KOPT-K1 (cell line): ENCODE data around the gene JAK2.
"Not testable (repeated sequence)": the region's sequence is repeated elsewhere in the genome, so short reads cannot be mapped to it uniquely, and the experiment has no call there.

Experiments
- H3K27ac ChIP-seq: fragments of 200-600 bp; sonication (generic); 2 replicates; pipeline ENCODE4 v1.5.1; 2016; ENCODE audit warnings: antibody characterized with exemption, mild to moderate bottlenecking, low read depth, low read length; ENCODE audit not compliant: poor library complexity, severe bottlenecking
- H3K36me3 ChIP-seq: fragments of 200-600 bp; sonication (generic); 2 replicates; pipeline ENCODE4 v1.5.1; 2017; ENCODE audit warnings: antibody characterized with exemption, mild to moderate bottlenecking, low read length, moderate library complexity; ENCODE audit not compliant: insufficient read depth
- H3K9me3 ChIP-seq: fragments of 200-600 bp; sonication (generic); 2 replicates; pipeline ENCODE4 v1.5.1; 2017; ENCODE audit warnings: antibody characterized with exemption, low read length, mild to moderate bottlenecking; ENCODE audit not compliant: insufficient read depth, poor library complexity, severe bottlenecking

The JAK2 gene

GRCh38 chr9:4992872-4993271 is 7.8 kb downstream of the JAK2 start:
- Histone ChIP-seq H3K27ac (no peak overlapping the region), H3K9me3 (peaks cover 15% of the 10 kb centered on the region), H3K36me3 (peaks cover 18% of the 10 kb centered on the region)

DNA sequence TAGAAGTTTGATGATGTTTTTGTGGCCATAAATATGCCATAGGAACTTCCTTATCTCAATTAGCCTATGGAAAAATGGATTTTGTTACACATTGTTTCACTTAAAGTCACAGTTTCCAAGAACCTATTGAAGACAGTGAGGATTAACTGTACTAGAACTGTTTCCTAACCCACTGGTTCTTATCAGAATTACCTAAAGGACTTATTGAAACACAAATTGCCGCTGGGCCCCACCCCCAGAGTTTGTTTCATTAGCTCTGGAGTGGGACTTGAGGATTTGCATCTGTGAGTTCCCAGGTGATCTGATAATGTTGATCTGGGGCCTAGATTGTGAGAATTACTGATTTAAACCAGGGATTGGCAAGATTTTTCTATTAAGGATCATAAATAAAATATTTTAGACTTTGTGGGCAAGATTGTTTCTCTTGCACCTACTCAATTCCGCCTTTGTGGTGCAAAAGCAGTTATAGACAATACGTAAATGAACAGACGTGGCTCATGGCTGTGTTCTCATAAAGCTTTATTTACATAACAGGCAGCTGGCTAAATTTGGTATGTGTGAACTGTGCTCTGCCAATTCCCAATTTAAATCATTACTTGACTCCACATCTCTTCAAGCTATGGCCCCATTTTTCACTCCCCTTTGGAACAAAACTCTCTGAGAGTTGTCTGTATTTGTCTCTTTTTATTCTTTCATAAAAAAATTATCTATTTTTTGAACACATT is 9.3 kb downstream of the JAK2 start:
- H3K9me3 ChIP-seq = peaks cover 15% of the 10 kb centered on the region
- peaks cover 18% of the 10 kb centered on the region for H3K36me3 ChIP-seq
- H3K27ac ChIP-seq = no peak overlapping the region

DNA sequence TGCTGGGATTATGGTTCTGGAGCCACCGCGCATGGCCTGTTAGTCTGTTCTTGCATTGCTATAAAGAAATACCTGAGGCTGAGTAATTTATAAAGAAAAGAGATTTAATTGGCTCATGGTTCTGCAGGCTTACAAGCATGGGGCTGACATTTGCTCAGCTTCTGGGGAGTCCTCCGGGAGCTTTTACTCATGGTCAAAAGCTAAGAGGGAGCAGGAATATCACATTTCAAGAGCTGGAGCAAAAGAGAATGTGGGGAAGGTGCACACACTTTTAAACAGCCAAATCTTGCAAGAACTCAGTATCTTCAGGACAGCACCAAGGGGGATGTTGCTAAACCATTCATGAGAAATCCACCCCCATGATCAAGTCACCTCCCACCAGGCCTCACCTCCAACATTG is 12.1 kb downstream of the JAK2 start:
- peaks cover 10% of the 10 kb centered on the region for H3K9me3 ChIP-seq
- H3K27ac ChIP-seq = no peak overlapping the region
- H3K36me3 ChIP-seq = peaks cover 13% of the 10 kb centered on the region

DNA sequence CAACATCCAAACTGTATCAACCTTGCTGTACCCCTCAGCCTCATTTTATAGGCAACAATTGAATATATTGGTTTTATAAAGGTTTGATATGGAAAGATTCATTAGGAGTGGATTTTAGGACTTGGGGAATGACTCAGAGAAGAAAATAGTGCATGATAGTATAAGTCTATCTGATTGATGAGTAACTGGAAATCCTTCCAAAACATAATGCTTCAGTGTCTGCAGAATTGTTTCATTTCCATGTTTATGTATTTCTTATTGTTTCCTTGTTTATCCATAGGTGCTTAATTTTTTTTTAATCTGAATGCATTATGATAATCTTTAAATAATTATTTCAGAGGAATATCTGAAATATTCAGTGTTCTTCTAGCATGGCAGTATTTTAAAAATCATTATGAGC is 12.6 kb downstream of the JAK2 start:
- no peak overlapping the region for H3K27ac ChIP-seq

DNA sequence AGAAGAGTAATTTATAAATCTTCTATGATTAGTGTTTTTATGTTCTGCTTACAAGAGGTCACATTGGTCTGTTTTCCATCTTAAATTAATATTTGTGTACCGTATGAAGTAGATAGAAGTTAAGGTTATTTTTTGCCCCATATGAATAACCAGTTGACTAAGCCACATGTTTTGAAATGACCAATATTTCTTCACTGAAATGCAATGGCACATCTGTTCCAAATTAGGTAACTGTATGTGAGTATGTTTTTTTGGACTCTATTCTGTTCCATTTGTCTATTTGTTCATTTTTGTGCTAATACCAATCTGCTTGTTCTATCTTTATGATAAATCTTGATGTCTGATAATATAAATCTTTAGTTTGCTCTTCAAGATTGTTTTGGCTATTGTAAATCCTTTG is 17.7 kb downstream of the JAK2 start:
- H3K27ac ChIP-seq = no peak overlapping the region
- no peaks in the 10 kb centered on the region for H3K36me3 ChIP-seq
- peaks cover 26% of the 10 kb centered on the region for H3K9me3 ChIP-seq

More for the DNA sequence above, 12.6 kb downstream of the JAK2 start:
- H3K36me3 ChIP-seq = peaks cover 9% of the 10 kb centered on the region
- peaks cover 6% of the 10 kb centered on the region for H3K9me3 ChIP-seq

DNA sequence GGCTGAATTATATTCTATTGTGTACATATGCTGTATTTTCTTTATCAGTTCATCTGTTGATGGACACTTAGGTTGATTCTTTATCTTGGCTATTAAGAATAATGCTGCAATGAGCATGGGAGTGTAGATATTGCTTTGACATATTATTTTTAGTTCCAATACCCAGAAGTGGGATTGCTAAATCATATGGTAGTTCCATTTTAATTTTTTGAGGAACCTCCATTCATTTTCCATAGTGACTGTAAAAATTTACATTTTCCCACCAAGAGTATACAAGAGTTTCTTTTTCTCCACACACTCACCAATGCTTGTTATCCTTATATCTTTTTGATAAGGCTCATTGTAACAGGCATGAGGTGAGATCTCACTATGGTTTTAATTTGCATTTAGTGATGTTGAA is 19.4 kb downstream of the JAK2 start:
- Histone ChIP-seq H3K9me3 (peaks cover 26% of the 10 kb centered on the region), H3K27ac (no peak overlapping the region)

DNA sequence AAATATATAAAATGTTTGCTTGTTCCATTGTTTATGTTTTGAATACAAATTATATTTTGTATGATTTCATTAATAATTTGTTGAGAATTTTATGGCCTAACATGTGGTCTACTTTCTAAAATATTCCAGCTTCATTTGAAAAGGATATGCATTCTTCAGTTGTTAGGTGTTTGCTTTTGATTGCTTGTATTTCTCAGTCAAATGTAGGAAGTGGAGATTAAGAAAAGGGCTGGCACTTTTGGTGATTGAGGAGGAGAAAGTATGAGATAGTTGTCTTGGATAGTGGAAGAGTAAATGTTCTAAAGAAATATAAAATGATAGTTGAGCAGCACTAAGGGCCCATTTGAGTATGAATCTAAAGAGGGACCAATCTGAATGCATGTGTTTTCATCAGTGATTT is 23.1 kb downstream of the JAK2 start:
- Histone ChIP-seq H3K36me3 (no peaks in the 10 kb centered on the region), H3K9me3 (peaks cover 21% of the 10 kb centered on the region), H3K27ac (no peak overlapping the region)

More for the DNA sequence above, 19.4 kb downstream of the JAK2 start:
- H3K36me3 ChIP-seq = no peaks in the 10 kb centered on the region

DNA sequence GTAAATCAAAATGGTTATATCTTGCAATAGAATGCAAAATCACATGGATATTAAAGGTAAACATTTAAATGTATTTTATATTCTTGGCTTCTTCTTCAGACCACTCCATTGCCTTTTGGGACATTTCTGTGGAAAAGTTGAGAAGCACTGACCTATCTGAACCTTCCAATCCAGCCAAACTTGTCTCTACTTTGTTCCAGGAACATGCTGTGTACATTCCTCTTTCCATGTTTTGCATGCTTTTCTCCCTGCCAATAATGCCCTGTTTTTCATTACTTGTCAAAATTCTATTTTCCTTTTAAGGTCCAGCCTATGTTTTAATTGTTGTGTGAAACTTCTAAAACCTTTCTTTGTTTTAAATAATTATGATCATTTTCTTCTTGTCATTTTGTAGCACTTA is 28.3 kb downstream of the JAK2 start:
- Histone ChIP-seq H3K9me3 (peaks cover 14% of the 10 kb centered on the region), H3K36me3 (no peaks in the 10 kb centered on the region), H3K27ac (no peak overlapping the region)

DNA sequence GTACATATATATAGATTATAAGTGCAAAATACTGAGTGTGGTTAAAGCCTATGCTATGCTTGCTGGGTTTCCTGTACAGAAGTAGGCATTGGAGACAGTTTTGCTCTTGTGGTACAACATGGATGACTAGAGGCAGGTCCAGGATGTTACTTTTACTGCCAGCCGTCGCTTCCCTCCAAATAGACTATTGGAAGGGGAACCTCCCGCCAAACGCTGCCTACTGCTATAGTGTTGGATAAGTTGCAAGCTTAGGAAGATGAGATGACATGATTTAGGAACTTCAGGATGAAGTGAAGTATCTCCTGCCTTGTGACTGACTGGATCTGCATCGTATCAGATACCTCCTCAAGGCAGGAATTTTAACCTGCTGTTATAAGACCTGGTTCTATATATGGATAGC is 30.9 kb downstream of the JAK2 start:
- Histone ChIP-seq H3K36me3 (no peaks in the 10 kb centered on the region), H3K9me3 (peaks cover 35% of the 10 kb centered on the region), H3K27ac (no peak overlapping the region)

DNA sequence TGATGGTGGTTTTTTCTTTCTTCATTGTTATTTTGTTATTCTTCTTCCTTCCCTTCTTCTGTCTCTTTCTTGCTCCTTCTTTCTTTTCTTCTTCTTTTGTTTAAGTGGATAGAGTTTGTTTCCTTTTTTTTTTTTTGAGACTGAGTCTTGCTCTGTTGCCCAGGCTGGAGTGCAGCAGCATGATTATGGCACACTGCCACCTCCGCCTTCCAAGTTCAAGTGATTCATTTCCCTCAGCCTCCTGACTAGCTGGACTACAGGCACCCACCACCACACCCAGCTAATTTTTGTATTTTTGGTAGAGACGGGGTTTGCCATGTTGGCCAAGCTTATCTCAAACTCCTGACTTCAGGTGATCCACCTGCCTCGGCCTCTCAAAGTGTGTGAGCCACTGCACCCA is 40.3 kb downstream of the JAK2 start:
- Histone ChIP-seq H3K27ac (no peak overlapping the region), H3K36me3 (peaks cover 44% of the 10 kb centered on the region), H3K9me3 (peaks cover 11% of the 10 kb centered on the region)

- H3K27ac ChIP-seq, H3K9me3 ChIP-seq: not testable (repeated sequence)
- H3K36me3 ChIP-seq = peaks cover 21% of the 10 kb centered on the region
Measured at GRCh38 chr9:5031941-5032340, 46.9 kb downstream of the JAK2 start.

DNA sequence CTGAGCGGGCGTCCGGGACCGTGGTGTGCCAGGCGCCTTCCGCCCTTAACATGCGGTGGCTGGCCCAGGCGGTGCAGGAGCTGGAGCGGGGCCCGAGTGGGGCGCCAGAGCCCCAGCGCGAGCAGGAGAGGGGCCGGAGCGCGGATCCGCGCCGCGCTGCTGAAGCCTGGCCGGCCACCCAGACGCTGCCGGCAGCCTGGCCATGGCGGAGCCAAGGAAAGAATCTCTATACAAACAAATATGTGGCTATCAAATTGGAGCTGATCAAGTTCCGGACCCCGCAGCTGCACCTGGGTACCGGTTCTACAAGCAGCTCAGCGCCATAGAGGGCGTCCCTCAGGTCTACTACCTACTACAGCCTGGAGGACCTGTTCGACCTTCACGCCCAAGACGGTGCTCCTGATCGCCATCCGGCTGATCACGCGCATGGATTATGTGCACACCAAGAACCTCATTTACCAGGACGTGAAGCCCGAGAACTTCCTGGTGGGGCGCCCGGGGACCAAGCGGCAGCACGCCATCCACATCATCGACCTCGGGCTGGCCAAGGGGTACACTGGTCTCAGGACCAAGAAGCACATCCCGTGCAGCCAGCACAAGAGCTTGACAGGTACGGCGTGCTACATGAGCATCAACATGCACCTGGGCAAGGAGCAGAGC is 55.8 kb downstream of the JAK2 start:
- peaks cover 20% of the 10 kb centered on the region for H3K9me3 ChIP-seq
- peaks cover 20% of the 10 kb centered on the region for H3K36me3 ChIP-seq
- no peak overlapping the region for H3K27ac ChIP-seq

DNA sequence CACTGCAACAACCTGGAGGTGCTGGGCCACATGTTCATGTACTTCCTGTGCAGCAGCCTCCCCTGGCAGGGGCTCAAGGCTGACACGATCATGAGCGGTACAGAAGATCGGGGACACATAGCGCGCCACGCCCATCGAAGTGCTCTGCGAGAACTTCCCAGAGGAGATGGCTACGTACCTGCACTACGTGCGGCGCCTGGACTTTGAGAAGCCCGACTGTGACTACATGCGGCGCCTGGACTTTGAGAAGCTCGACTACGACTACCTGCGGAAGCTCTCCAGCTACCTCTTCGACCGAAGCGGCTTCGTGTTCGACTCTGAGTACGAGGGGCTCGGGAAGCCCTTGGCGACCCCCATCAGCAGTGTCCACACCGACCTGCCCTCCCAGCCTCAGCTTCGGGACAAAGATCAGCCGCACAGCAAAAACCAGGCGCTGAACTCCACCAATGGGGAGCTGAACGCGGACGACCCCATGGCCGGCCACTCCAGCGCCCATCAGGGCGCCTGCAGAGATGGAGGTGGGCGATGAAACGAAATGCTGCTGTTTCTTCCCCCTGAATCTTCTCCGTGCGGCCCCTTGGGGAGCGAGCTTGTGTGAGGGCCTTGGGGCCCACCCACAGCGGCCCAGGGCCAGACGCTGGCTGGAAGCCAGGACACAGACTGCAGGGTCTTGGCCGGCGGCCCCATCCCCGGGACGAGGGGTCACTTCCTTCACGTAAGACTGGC is 56.5 kb downstream of the JAK2 start:
- Histone ChIP-seq H3K9me3 (peaks cover 20% of the 10 kb centered on the region), H3K27ac (no peak overlapping the region)

DNA sequence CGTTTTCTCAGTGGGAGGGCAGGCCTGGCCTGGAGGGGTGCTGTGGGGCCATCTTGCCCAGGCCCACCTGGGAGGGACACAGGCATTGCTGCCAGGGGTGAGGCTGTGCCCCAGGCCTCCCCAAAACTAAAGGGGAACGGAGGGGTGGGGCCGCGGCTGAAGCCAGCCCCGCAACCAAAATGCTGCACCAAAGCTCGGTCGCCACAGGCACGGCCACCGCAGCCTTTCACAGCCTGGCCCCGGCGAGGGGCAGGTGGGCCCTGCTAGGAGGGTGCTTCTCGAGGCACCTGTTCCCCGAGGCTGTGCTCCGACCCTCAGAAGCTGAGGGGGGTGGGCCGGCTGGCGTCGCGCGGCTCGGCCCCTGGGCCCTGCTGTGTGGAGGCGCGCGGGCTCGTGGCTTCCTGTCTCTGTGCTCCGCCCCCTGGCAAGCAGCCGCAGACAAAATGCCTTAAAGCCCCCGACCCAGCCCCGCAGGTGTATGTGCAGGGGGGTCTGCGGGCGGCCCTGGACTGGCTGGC is 57.6 kb downstream of the JAK2 start:
- no peak overlapping the region for H3K27ac ChIP-seq
- peaks cover 20% of the 10 kb centered on the region for H3K9me3 ChIP-seq
- H3K36me3 ChIP-seq = peaks cover 22% of the 10 kb centered on the region

More for the DNA sequence above, 56.5 kb downstream of the JAK2 start:
- peaks cover 22% of the 10 kb centered on the region for H3K36me3 ChIP-seq

DNA sequence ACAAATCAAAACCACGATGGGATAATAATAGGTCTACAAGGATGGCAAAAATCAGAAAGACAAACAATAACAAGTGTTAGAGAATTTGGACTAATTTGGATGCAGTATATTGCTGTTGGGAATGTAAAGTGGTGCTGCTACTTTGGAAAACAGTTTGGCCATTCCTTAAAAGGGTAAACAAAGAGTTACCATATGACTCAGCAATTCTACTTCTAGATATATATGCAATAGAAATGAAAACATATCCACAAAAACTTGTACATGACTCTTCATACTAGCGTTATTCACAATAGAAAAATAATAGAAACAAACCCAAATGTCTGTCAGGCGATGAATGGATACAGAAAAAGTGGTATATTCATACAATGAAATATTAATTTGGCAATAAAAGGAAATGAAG is 58.3 kb downstream of the JAK2 start:
- Histone ChIP-seq H3K27ac (no peak overlapping the region), H3K9me3 (peaks cover 20% of the 10 kb centered on the region), H3K36me3 (peaks cover 22% of the 10 kb centered on the region)
